GM19023 (cell line): ENCODE results near the gene LPIN2.

Source experiments
- ATAC-seq: cut with Tn5 transposase; IDR thresholded peaks from one replicate; pipeline ENCODE4 v1.9.1; 2021; ENCODE audit warnings: mild to moderate bottlenecking, moderate library complexity; ENCODE audit not compliant: unreplicated experiment

Gene LPIN2

GRCh38 chr18:2967357-2967756, 45.6 kb downstream of the LPIN2 start:
- no peak for ATAC-seq

- ATAC-seq, result no peak
Observed at GRCh38 chr18:2966560-2966959, 46.4 kb downstream of the LPIN2 start.

GRCh38 chr18:2965797-2966196, 47.1 kb downstream of the LPIN2 start:
- no peak for ATAC-seq

GRCh38 chr18:2964361-2965010, 48.5 kb downstream of the LPIN2 start:
- no peak for ATAC-seq
